GM23248 (cell line): Measurements from ENCODE around the gene MAP2.

Experiments used
- EZH2 ChIP-seq: fragments of 200-600 bp; sonication (generic); IDR thresholded peaks from 2 replicates; pipeline ENCODE4 v1.6.1; 2018; ENCODE audit warnings: antibody characterized with exemption, mild to moderate bottlenecking; ENCODE audit not compliant: insufficient read depth, poor library complexity, severe bottlenecking
- EZH2phosphoT487 ChIP-seq: fragments of 200-600 bp; sonication (generic); IDR thresholded peaks from 2 replicates; pipeline ENCODE4 v1.6.1; 2018; ENCODE audit warnings: antibody characterized with exemption, moderate library complexity, mild to moderate bottlenecking, low read depth; ENCODE audit not compliant: insufficient read depth

GRCh38 chr2:209613649-209614305, 189.9 kb downstream of the MAP2 start:
- TF ChIP-seq EZH2 (no peak), EZH2phosphoT487 (no peak)
